ENCODE measurements around the gene RNF181. TPM values are rescaled to one million over a fixed set of nuclear protein-coding genes. Genes with fewer than 3 reads are reported as not detected.

RNF181 gene
- polyA plus RNA-seq, 2 of the 4 experiments (the other 2 are of a cell fraction): 189 to 287 TPM

DNA sequence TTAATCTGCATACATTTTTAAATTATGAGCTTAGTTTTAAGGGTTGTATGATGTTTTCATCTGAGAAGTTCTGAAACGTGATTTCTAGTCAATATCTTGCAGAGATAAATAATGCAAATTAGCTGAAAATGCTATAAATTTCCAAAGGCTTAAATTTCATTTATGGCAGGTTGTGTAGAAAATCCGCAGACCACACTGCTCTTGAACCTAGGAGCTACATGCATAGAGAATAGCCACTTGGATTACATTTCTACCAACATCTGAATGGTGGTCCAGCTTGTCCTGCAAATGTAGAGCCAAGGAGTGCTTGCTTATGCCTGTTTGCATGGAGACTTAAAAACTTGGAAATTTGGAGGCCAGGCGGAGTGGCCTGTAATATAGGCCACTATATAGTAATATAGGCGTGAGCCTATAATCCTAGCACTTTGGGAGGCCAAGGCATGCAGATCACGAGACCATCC lies 49.7 kb upstream of the RNF181 start (continued):
- TF ChIP-seq HEYL (CRISPR knock-in tag; IDR thresholded peaks at IDR 0.05) (no peak), CBX2 (IDR thresholded peaks at IDR 0.05; ENCODE audit: borderline replicate concordance, low read depth) (no peak), HOXB5 (CRISPR knock-in tag; IDR thresholded peaks at IDR 0.05) (no peak), KDM5A (IDR thresholded peaks at IDR 0.05) (no peak), ZFP36 (IDR thresholded peaks at IDR 0.05; ENCODE audit: borderline replicate concordance, partially characterized antibody) (no peak), E2F6 (IDR thresholded peaks at IDR 0.05; ENCODE audit: borderline replicate concordance, low read depth) (no peak), EHF (CRISPR knock-in tag; IDR thresholded peaks at IDR 0.05) (no peak; the same call in 1 of the 2 replicates), HMGXB4 (CRISPR knock-in tag; IDR thresholded peaks at IDR 0.05; ENCODE audit: borderline replicate concordance) (peak; percentile 91; the same call in 1 of the 2 replicates), BCL3 (IDR thresholded peaks at IDR 0.05) (no peak), FOXS1 (CRISPR knock-in tag; IDR thresholded peaks at IDR 0.05) (no peak), MAFK (IDR thresholded peaks at IDR 0.05; ENCODE audit: partially characterized antibody) (no peak), RCOR1 (IDR thresholded peaks at IDR 0.05; ENCODE audit: low read depth, low read length) (no peak), MAX (IDR thresholded peaks at IDR 0.05) (no peak), RFX5 (IDR thresholded peaks at IDR 0.05) (peak; percentile 8; the same call in 1 of the 2 replicates), NFE2L2 (conservative IDR thresholded peaks at IDR 0.05; ENCODE audit: low read length) (no peak), CEBPB (IDR thresholded peaks at IDR 0.05) (no peak), EP300 (IDR thresholded peaks at IDR 0.05) (no peak), SREBF2 (IDR thresholded peaks at IDR 0.05) (no peak), POLR2AphosphoS2 (conservative IDR thresholded peaks at IDR 0.05; ENCODE audit: low read length) (peak; percentile 96; the same call in 1 of the 2 replicates), HDAC2 (IDR thresholded peaks at IDR 0.05) (no peak), GATA3 (IDR thresholded peaks at IDR 0.05; ENCODE audit: borderline replicate concordance) (no peak; the same call in 1 of the 2 replicates), TFCP2L1 (CRISPR knock-in tag; IDR thresholded peaks at IDR 0.05) (no peak; the same call in none of the 2 replicates), FOSL2 (IDR thresholded peaks at IDR 0.05) (no peak), FOSL2 (CRISPR knock-in tag; IDR thresholded peaks at IDR 0.05) (peak; percentile 33; the same call in 1 of the 2 replicates), JUNB (IDR thresholded peaks at IDR 0.05) (no peak), FOSB (CRISPR knock-in tag; IDR thresholded peaks at IDR 0.05) (peak; percentile 92), ZNF302 (CRISPR knock-in tag; IDR thresholded peaks at IDR 0.05) (no peak), NR3C1 (IDR thresholded peaks at IDR 0.05) (no peak), ZSCAN20 (CRISPR knock-in tag; IDR thresholded peaks at IDR 0.05) (no peak), MYC (IDR thresholded peaks at IDR 0.05; ENCODE audit: borderline replicate concordance, low read length) (no peak), ZC3H11A (IDR thresholded peaks at IDR 0.05) (no peak), RAD21 (conservative IDR thresholded peaks at IDR 0.05 in 1 of 2, IDR thresholded peaks at IDR 0.05 in 1 of 2) (no peak), HOXB13 (CRISPR knock-in tag; IDR thresholded peaks at IDR 0.05; ENCODE audit: low read depth) (no peak), RARB (CRISPR knock-in tag; IDR thresholded peaks at IDR 0.05) (peak; percentile 94), CHD4 (IDR thresholded peaks at IDR 0.05; ENCODE audit: borderline replicate concordance) (no peak), BHLHE40 (IDR thresholded peaks at IDR 0.05; ENCODE audit: low read depth, low read length) (no peak), POLR2A (IDR thresholded peaks at IDR 0.05; ENCODE audit: low read length) (no peak)
- TF ChIP-seq, protein P1, sequence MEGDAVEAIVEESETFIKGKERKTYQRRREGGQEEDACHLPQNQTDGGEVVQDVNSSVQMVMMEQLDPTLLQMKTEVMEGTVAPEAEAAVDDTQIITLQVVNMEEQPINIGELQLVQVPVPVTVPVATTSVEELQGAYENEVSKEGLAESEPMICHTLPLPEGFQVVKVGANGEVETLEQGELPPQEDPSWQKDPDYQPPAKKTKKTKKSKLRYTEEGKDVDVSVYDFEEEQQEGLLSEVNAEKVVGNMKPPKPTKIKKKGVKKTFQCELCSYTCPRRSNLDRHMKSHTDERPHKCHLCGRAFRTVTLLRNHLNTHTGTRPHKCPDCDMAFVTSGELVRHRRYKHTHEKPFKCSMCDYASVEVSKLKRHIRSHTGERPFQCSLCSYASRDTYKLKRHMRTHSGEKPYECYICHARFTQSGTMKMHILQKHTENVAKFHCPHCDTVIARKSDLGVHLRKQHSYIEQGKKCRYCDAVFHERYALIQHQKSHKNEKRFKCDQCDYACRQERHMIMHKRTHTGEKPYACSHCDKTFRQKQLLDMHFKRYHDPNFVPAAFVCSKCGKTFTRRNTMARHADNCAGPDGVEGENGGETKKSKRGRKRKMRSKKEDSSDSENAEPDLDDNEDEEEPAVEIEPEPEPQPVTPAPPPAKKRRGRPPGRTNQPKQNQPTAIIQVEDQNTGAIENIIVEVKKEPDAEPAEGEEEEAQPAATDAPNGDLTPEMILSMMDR (IDR thresholded peaks at IDR 0.05): no peak
- TF ChIP-seq, protein P2, sequence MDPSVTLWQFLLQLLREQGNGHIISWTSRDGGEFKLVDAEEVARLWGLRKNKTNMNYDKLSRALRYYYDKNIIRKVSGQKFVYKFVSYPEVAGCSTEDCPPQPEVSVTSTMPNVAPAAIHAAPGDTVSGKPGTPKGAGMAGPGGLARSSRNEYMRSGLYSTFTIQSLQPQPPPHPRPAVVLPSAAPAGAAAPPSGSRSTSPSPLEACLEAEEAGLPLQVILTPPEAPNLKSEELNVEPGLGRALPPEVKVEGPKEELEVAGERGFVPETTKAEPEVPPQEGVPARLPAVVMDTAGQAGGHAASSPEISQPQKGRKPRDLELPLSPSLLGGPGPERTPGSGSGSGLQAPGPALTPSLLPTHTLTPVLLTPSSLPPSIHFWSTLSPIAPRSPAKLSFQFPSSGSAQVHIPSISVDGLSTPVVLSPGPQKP (IDR thresholded peaks at IDR 0.05; ENCODE audit: low read depth, low read length): no peak
- TF ChIP-seq, protein P3, sequence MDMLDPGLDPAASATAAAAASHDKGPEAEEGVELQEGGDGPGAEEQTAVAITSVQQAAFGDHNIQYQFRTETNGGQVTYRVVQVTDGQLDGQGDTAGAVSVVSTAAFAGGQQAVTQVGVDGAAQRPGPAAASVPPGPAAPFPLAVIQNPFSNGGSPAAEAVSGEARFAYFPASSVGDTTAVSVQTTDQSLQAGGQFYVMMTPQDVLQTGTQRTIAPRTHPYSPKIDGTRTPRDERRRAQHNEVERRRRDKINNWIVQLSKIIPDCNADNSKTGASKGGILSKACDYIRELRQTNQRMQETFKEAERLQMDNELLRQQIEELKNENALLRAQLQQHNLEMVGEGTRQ (IDR thresholded peaks at IDR 0.05): no peak
